HG02943 (cell line): ENCODE data around the gene CEP57L1.
A peak's percentile ranks its signal among the peaks of the same experiment; 100 is the strongest.
"Not testable (repeated sequence)": the region's sequence is repeated elsewhere in the genome, so short reads cannot be mapped to it uniquely, and the experiment has no call there.

Experiments
- ATAC-seq: cut with Tn5 transposase; IDR thresholded peaks from one replicate; pipeline ENCODE4 v1.9.1; 2021; ENCODE audit warnings: mild to moderate bottlenecking, low read depth, moderate library complexity; ENCODE audit not compliant: unreplicated experiment

The CEP57L1 gene

GRCh38 chr6:109073344-109074132 is 21.8 kb upstream of the CEP57L1 start:
- ATAC-seq = no peak

- ATAC-seq = no peak
These were observed 21.2 kb upstream of the CEP57L1 start for GRCh38 chr6:109074133-109074415.

- ATAC-seq = no peak
These were observed 19.4 kb upstream of the CEP57L1 start for GRCh38 chr6:109075934-109076333.

GRCh38 chr6:109076377-109076776 is 18.9 kb upstream of the CEP57L1 start:
- ATAC-seq = no peak

- ATAC-seq = no peak
These were observed 15.3 kb upstream of the CEP57L1 start for GRCh38 chr6:109079981-109080380.

- ATAC-seq = no peak
These were observed 14.3 kb upstream of the CEP57L1 start for GRCh38 chr6:109081026-109081425.

- ATAC-seq = no peak
These were observed 13.7 kb upstream of the CEP57L1 start for GRCh38 chr6:109081516-109082187.

- ATAC-seq = no peak
These were observed 13.1 kb upstream of the CEP57L1 start for GRCh38 chr6:109082188-109082577.

GRCh38 chr6:109083657-109084056 is 11.7 kb upstream of the CEP57L1 start:
- no peak for ATAC-seq

- ATAC-seq = not testable (repeated sequence)
These were observed 11.2 kb upstream of the CEP57L1 start for GRCh38 chr6:109084146-109084545.

- no peak for ATAC-seq
These were observed 7.5 kb upstream of the CEP57L1 start for GRCh38 chr6:109087661-109088264.

- no peak for ATAC-seq
These were observed 6.3 kb upstream of the CEP57L1 start for GRCh38 chr6:109088995-109089394.

- ATAC-seq = no peak
These were observed 3.8 kb upstream of the CEP57L1 start for GRCh38 chr6:109091314-109092024.

- ATAC-seq = no peak
These were observed 3.2 kb upstream of the CEP57L1 start for GRCh38 chr6:109092074-109092473.

- ATAC-seq = peak; percentile 2
These were observed 1.4 kb upstream of the CEP57L1 start for GRCh38 chr6:109093732-109094415.

- peak; percentile 57 for ATAC-seq
These were observed 781 bp upstream of the CEP57L1 start, which contains the start of gene SESN1 for GRCh38 chr6:109094416-109095035. SESN1 (minus strand) TSS chr6:109094846; CDS start chr6:109094073, 773 bp downstream.

- ATAC-seq = no peak
These were observed 453 bp downstream of the CEP57L1 start for GRCh38 chr6:109095835-109096084.

GRCh38 chr6:109096208-109096607 is 901 bp downstream of the CEP57L1 start:
- no peak for ATAC-seq

- no peak for ATAC-seq
These were observed 2.4 kb downstream of the CEP57L1 start for GRCh38 chr6:109097661-109098060.

- ATAC-seq = no peak
These were observed 7.5 kb downstream of the CEP57L1 start for GRCh38 chr6:109102762-109103161.
